Lower leg skin (tissue), 4 donors: Measurements from ENCODE around the gene ZRANB3. TPM values are rescaled to one million over a fixed set of nuclear protein-coding genes. Genes with fewer than 3 reads are reported as not detected.
"Not testable (repeated sequence)": the region's sequence is repeated elsewhere in the genome, so short reads cannot be mapped to it uniquely, and the experiment has no call there.

ENCODE experiments used
- DNase-seq, 2 donors: peaks; one replicate each; pipeline ENCODE4 v3.0.0-alpha.2; 2019; ENCODE audit warnings: low spot score in 2 of 2
- H3K4me3 ChIP-seq: fragments of 200-600 bp; sonication (generic); 2 replicates; pipeline ENCODE4 v1.5.1; 2017; ENCODE audit warnings: mild to moderate bottlenecking, low read depth; ENCODE audit not compliant: poor library complexity, severe bottlenecking
- CTCF ChIP-seq, 3 donors: fragments of 450-650 bp; IDR thresholded peaks; one replicate each; pipeline ENCODE4 v1.5.1; 2016; ENCODE audit warnings: antibody characterized with exemption in 3 of 3, mild to moderate bottlenecking in 3 of 3, moderate library complexity in 2 of 3
- POLR2A ChIP-seq, 2 donors: fragments of 450-650 bp; IDR thresholded peaks; one replicate each; pipeline ENCODE4 v1.6.1; 2016 to 2017; ENCODE audit warnings: antibody characterized with exemption in 2 of 2, mild to moderate bottlenecking in 1 of 2, moderate library complexity in 1 of 2
- WGBS, 2 donors: methylation state at CpG; one replicate each; pipeline ENCODE4 v1.1.5; 2018; 5-methylcytosine and 5-hydroxymethylcytosine counted together
- intact Hi-C: fragments of 100-400 bp; cut with DNase I; formaldehyde crosslinking; loops from one replicate; pipeline ENCODE4 v1.15.0; 2023; ENCODE audit warnings: low total_unique reads
- total RNA-seq, 4 donors: library from RNA; depleted of rRNA; stranded (reverse); fragments of >200 nt; gene quantifications; one replicate each; pipeline ENCODE4 v1.1.0, GENCODE V29; 2016

ZRANB3 gene
- total RNA-seq, 4 donors from 2014 or later, result 2.1 to 8.1 (median 4.1) TPM

GRCh38 chr2:135130751-135131150 is 400.3 kb downstream of the ZRANB3 start:
- WGBS, 2 donors, result 94 to 97% methylated on average over 2 of the region's 2 CpGs
- intact Hi-C loops, result no loop called here
- no peak for DNase-seq

GRCh38 chr2:135125940-135126339 is 405.1 kb downstream of the ZRANB3 start:
- 97 to 98% methylated on average over 2 of the region's 2 CpGs for WGBS, 2 donors
- DNase-seq, result no peak
- intact Hi-C loops, result no loop called here
- H3K4me3 ChIP-seq, result no peak overlapping the region
- TF ChIP-seq CTCF (IDR thresholded peaks at IDR 0.05) (no peak), POLR2A (IDR thresholded peaks at IDR 0.05) (no peak)

More at GRCh38 chr2:135130751-135131150, 400.3 kb downstream of the ZRANB3 start:
- no peak overlapping the region for H3K4me3 ChIP-seq
- TF ChIP-seq POLR2A (IDR thresholded peaks at IDR 0.05), result no peak
- TF ChIP-seq CTCF (IDR thresholded peaks at IDR 0.05), result no peak

GRCh38 chr2:135124924-135125886 is 405.8 kb downstream of the ZRANB3 start:
- H3K4me3 ChIP-seq, result no peak overlapping the region
- 94 to 96% methylated on average over 1 of the region's 1 CpG for WGBS, 2 donors
- intact Hi-C loops, result no loop called here
- TF ChIP-seq POLR2A (IDR thresholded peaks at IDR 0.05) (no peak), CTCF (IDR thresholded peaks at IDR 0.05) (no peak)
- no peak for DNase-seq

GRCh38 chr2:135121658-135122039 is 409.4 kb downstream of the ZRANB3 start:
- H3K4me3 ChIP-seq, DNase-seq, intact Hi-C loops: not testable (repeated sequence)
- 91 to 94% methylated on average over 6 of the region's 6 CpGs for WGBS, 2 donors

GRCh38 chr2:135121016-135121657 is 409.9 kb downstream of the ZRANB3 start:
- no peak for DNase-seq
- intact Hi-C loops, result no loop called here
- no peak for TF ChIP-seq POLR2A (IDR thresholded peaks at IDR 0.05)
- no peak for TF ChIP-seq CTCF (IDR thresholded peaks at IDR 0.05)
- WGBS, 2 donors, result 96 to 100% methylated on average over 2 of the region's 2 CpGs
- no peak overlapping the region for H3K4me3 ChIP-seq

GRCh38 chr2:135119582-135119981 is 411.4 kb downstream of the ZRANB3 start:
- intact Hi-C loops, result no loop called here
- no peak for DNase-seq
- no peak overlapping the region for H3K4me3 ChIP-seq
- TF ChIP-seq CTCF (IDR thresholded peaks at IDR 0.05), result no peak
- no peak for TF ChIP-seq POLR2A (IDR thresholded peaks at IDR 0.05)
